ENCODE results near the gene TRIM44.

- TF ChIP-seq CTCF (IDR thresholded peaks at IDR 0.05) (no peak), POLR2A (IDR thresholded peaks at IDR 0.05) (no peak)
Observed at GRCh38 chr11:35836205-35836604, 173.6 kb downstream of the TRIM44 start.
